PC-9 (cell line): ENCODE results near the gene DNMT3B. TPM values are rescaled to one million over a fixed set of nuclear protein-coding genes. Genes with fewer than 3 reads are reported as not detected.
A peak's percentile ranks its signal among the peaks of the same experiment; 100 is the strongest.

ENCODE experiments used
- BruUV-seq: library from RNA; stranded (reverse); fragments of 400-500 nt; replicated peaks from 2 replicates; lab custom pipeline; 2021; lab: Mats Ljungman, UMichigan
- CTCF ChIA-PET: fragments of 300-600 bp; sonication (Branson Sonifier 250); formaldehyde crosslinking; loops from one replicate; lab custom pipeline; 2022; ENCODE audit warnings: antibody characterized with exemption; lab: Charles Lee
- POLR2A ChIA-PET: fragments of 300-600 bp; sonication (Branson Sonifier 250); formaldehyde crosslinking; loops from one replicate; lab custom pipeline; 2022; ENCODE audit warnings: antibody characterized with exemption; ENCODE audit not compliant: unreplicated experiment; lab: Charles Lee
- DNase-seq, 2 experiments: peaks; one replicate each; pipeline versions ENCODE4 v3.0.0 to v3.0.0-alpha.2; 2015 to 2022; ENCODE audit warnings: mixed read lengths in 1 of 2
- H2AFZ ChIP-seq: fragments of 200-600 bp; sonication (generic); 2 replicates; pipeline ENCODE4 v1.8.1; 2017; ENCODE audit warnings: antibody characterized with exemption
- H3F3A ChIP-seq: fragments of 200-600 bp; sonication (generic); 2 replicates; pipeline ENCODE4 v1.8.1; 2017; ENCODE audit warnings: antibody characterized with exemption, mild to moderate bottlenecking, low read depth; ENCODE audit not compliant: insufficient read depth
- H3K27ac ChIP-seq: fragments of 200-600 bp; sonication (generic); 2 replicates; pipeline ENCODE4 v1.6.1; 2016; ENCODE audit warnings: mixed run types
- H3K27me3 ChIP-seq: fragments of 200-600 bp; sonication (generic); 2 replicates; pipeline ENCODE4 v1.6.1; 2016; ENCODE audit warnings: low read depth, mixed run types; ENCODE audit not compliant: insufficient read depth
- H3K36me3 ChIP-seq: fragments of 200-600 bp; sonication (generic); 2 replicates; pipeline ENCODE4 v1.6.1; 2016; ENCODE audit warnings: low read depth, mixed run types
- H3K4me1 ChIP-seq: fragments of 200-600 bp; sonication (generic); replicated peaks from 2 replicates; pipeline ENCODE4 v1.6.1; 2016; ENCODE audit warnings: mixed run types; ENCODE audit not compliant: insufficient read depth
- H3K4me2 ChIP-seq: fragments of 200-600 bp; sonication (generic); 2 replicates; pipeline ENCODE4 v1.6.1; 2017; ENCODE audit warnings: mixed run types
- H3K4me3 ChIP-seq: fragments of 200-600 bp; sonication (generic); 2 replicates; pipeline ENCODE4 v1.6.1; 2016; ENCODE audit warnings: mixed run types
- H3K79me2 ChIP-seq: fragments of 200-600 bp; sonication (generic); 2 replicates; pipeline ENCODE4 v1.6.1; 2017; ENCODE audit warnings: low read depth, mixed run types
- H3K9me2 ChIP-seq: fragments of 200-600 bp; sonication (generic); 2 replicates; pipeline ENCODE4 v1.8.1; 2017; ENCODE audit warnings: mild to moderate bottlenecking; ENCODE audit not compliant: insufficient read depth
- H3K9me3 ChIP-seq: fragments of 200-600 bp; sonication (generic); 2 replicates; pipeline ENCODE4 v1.8.1; 2016; ENCODE audit warnings: low read depth; ENCODE audit not compliant: insufficient read depth
- H4K20me1 ChIP-seq: fragments of 200-600 bp; sonication (generic); 2 replicates; pipeline ENCODE4 v1.8.1; 2017; ENCODE audit not compliant: insufficient read depth
- CTCF ChIP-seq: fragments of 200-600 bp; sonication (generic); conservative IDR thresholded peaks from 2 replicates; pipeline ENCODE4 v1.6.1; 2017; ENCODE audit warnings: mixed run types, antibody characterized with exemption, mild to moderate bottlenecking, moderate library complexity
- EZH2 ChIP-seq: fragments of 200-600 bp; sonication (generic); IDR thresholded peaks from 2 replicates; pipeline ENCODE4 v1.8.0; 2017; ENCODE audit warnings: antibody characterized with exemption, low read depth
- intact Hi-C: fragments of 100-400 bp; cut with micrococcal nuclease; formaldehyde crosslinking; loops from one replicate; pipeline ENCODE4 v1.10.0; 2022; ENCODE audit not compliant: unreplicated experiment
- total RNA-seq: library from RNA; stranded (reverse); gene quantifications from 2 replicates; pipeline ENCODE4 v1.2.3, GENCODE V29; 2021

DNMT3B gene
- total RNA-seq, 1 experiment from 2014 or later, result 8.0 TPM

- H3K4me2 ChIP-seq, result peak overlapping the region; percentile 90
- peaks cover 56% of the 10 kb centered on the region for H3K79me2 ChIP-seq
- no peaks in the 10 kb centered on the region for H3K9me2 ChIP-seq
- H3K27ac ChIP-seq, result peak overlapping the region; percentile 50; the same call in 1 of the 2 replicates
- POLR2A ChIA-PET, result no interaction called here
- CTCF ChIA-PET, result interaction anchor here (0.7 kb wide), 1 partner anchor 33 kb away, joined by 10 read pairs; no protein-coding TSS in a partner anchor
- no TSS peak for BruUV-seq
- peak overlapping the region; percentile 76 for H3K4me3 ChIP-seq
- H3K9me3 ChIP-seq, result no peaks in the 10 kb centered on the region
- H3K4me1 ChIP-seq, result peaks cover 34% of the 10 kb centered on the region
- intact Hi-C loops, result no loop called here
- TF ChIP-seq EZH2, result no peak
- TF ChIP-seq CTCF, result no peak
- no peaks in the 10 kb centered on the region; the same call in 1 of the 2 replicates for H3K36me3 ChIP-seq
- H3F3A ChIP-seq, result no peaks in the 10 kb centered on the region
- DNase-seq, result no peak
- no peaks in the 10 kb centered on the region for H3K27me3 ChIP-seq
- H2AFZ ChIP-seq, result 0 out of 2 replicates have a peak overlapping the region, but pooled peaks have one; percentile 57
- peaks cover 52% of the 10 kb centered on the region for H4K20me1 ChIP-seq
Observed at GRCh38 chr20:32820698-32821377, 58.7 kb downstream of the DNMT3B start.

GRCh38 chr20:32822225-32822624 is 60.0 kb downstream of the DNMT3B start:
- intact Hi-C loops, result no loop called here
- peaks cover 56% of the 10 kb centered on the region for H4K20me1 ChIP-seq
- H3K27ac ChIP-seq, result no peak overlapping the region

GRCh38 chr20:32823078-32823477 is 60.9 kb downstream of the DNMT3B start:
- Histone ChIP-seq H3F3A (no peaks in the 10 kb centered on the region; the same call in 1 of the 2 replicates), H3K9me3 (no peaks in the 10 kb centered on the region), H4K20me1 (peaks cover 63% of the 10 kb centered on the region), H3K79me2 (peaks cover 77% of the 10 kb centered on the region), H3K4me3 (no peak overlapping the region), H3K4me1 (peaks cover 34% of the 10 kb centered on the region), H3K4me2 (peak overlapping the region; percentile 21; the same call in 1 of the 2 replicates), H2AFZ (no peak overlapping the region), H3K27me3 (no peaks in the 10 kb centered on the region), H3K27ac (peak overlapping the region; percentile 60), H3K36me3 (peaks cover 13% of the 10 kb centered on the region), H3K9me2 (no peaks in the 10 kb centered on the region)
- TF ChIP-seq EZH2, result no peak
- BruUV-seq, result no TSS peak
- ChIA-PET POLR2A (no interaction called here), CTCF (no interaction called here)
- peak in 1 of 2 experiments; percentile 56 for DNase-seq
- intact Hi-C loops, result no loop called here

More at GRCh38 chr20:32822225-32822624, 60.0 kb downstream of the DNMT3B start:
- Histone ChIP-seq H3K4me1 (peaks cover 34% of the 10 kb centered on the region), H2AFZ (no peak overlapping the region), H3K9me2 (no peaks in the 10 kb centered on the region), H3K36me3 (peaks cover 7% of the 10 kb centered on the region), H3K4me2 (peak overlapping the region; percentile 90; the same call in 1 of the 2 replicates), H3K9me3 (no peaks in the 10 kb centered on the region), H3K79me2 (peaks cover 68% of the 10 kb centered on the region), H3K4me3 (no peak overlapping the region), H3F3A (no peaks in the 10 kb centered on the region; the same call in 1 of the 2 replicates), H3K27me3 (no peaks in the 10 kb centered on the region)
- TF ChIP-seq EZH2, result no peak
- TF ChIP-seq CTCF, result no peak
- POLR2A ChIA-PET, result no interaction called here
- DNase-seq, result no peak
- no TSS peak for BruUV-seq
- CTCF ChIA-PET, result interaction anchor here (0.6 kb wide), 1 partner anchor 1189 kb away, joined by 4 read pairs; no protein-coding TSS in a partner anchor
